Lung (tissue), 12 donors: Measurements from ENCODE around the gene ASCC1. TPM values are rescaled to one million over a fixed set of nuclear protein-coding genes. Genes with fewer than 3 reads are reported as not detected.
"Not testable (repeated sequence)": the region's sequence is repeated elsewhere in the genome, so short reads cannot be mapped to it uniquely, and the experiment has no call there.

Source experiments
- ATAC-seq: fragments of 200-7000 bp; cut with Tn5 transposase; one replicate; pipeline ENCODE4 v1.9.1; 2020; ENCODE audit warnings: moderate number of reproducible peaks; ENCODE audit not compliant: insufficient read depth, low FRiP score
- DNase-seq, 3 donors: peaks; one replicate each; pipeline ENCODE4 v3.0.0-alpha.2; 2013 to 2017
- H3K27ac ChIP-seq, 2 donors: one replicate each; pipeline ENCODE4 v1.5.1; 2013; ENCODE audit warnings: mild to moderate bottlenecking in 2 of 2, moderate library complexity in 2 of 2, control low read depth in 1 of 2, inconsistent platforms in 1 of 2, low read depth in 1 of 2, low read length in 1 of 2
- H3K27me3 ChIP-seq, 3 donors: one replicate each; pipeline ENCODE4 v1.5.1; 2013; ENCODE audit warnings: low read length in 2 of 3; ENCODE audit not compliant: control insufficient read depth in 3 of 3, insufficient read depth in 3 of 3
- H3K36me3 ChIP-seq, 4 donors: one replicate each; pipeline ENCODE4 v1.5.1; 2013; ENCODE audit warnings: low read length in 4 of 4, mild to moderate bottlenecking in 1 of 4, moderate library complexity in 1 of 4; ENCODE audit not compliant: control insufficient read depth in 4 of 4, insufficient read depth in 4 of 4
- H3K4me1 ChIP-seq, 5 donors: one replicate each; pipeline ENCODE4 v1.5.1; 2013; ENCODE audit warnings: low read length in 5 of 5, mild to moderate bottlenecking in 2 of 5, moderate library complexity in 1 of 5; ENCODE audit not compliant: control insufficient read depth in 5 of 5, insufficient read depth in 5 of 5
- H3K4me3 ChIP-seq: one replicate; pipeline ENCODE4 v1.5.1; 2013; ENCODE audit warnings: mild to moderate bottlenecking, control low read depth, moderate library complexity
- H3K9ac ChIP-seq, 2 donors: one replicate each; pipeline ENCODE4 v1.5.1; 2013; ENCODE audit warnings: low read length in 2 of 2, control low read depth in 1 of 2; ENCODE audit not compliant: insufficient read depth in 1 of 2
- H3K9me3 ChIP-seq, 4 donors: one replicate each; pipeline ENCODE4 v1.5.1; 2013; ENCODE audit warnings: low read length in 3 of 4, mild to moderate bottlenecking in 1 of 4, moderate library complexity in 1 of 4; ENCODE audit not compliant: control insufficient read depth in 4 of 4, insufficient read depth in 3 of 4
- CTCF ChIP-seq: IDR thresholded peaks from 2 replicates; pipeline ENCODE4 v1.5.1; 2012; ENCODE audit warnings: mild to moderate bottlenecking; ENCODE audit errors: control extremely low read depth, extremely low read depth
- WGBS, 2 donors: extraction: QIAGEN DNeasy Blood & Tissue Kit; methylation state at CpG; one replicate each; pipeline ENCODE4 v1.1.7; 2013; 5-methylcytosine and 5-hydroxymethylcytosine counted together
- polyA plus RNA-seq, 2 donors: library from polyadenylated mRNA; stranded (reverse); fragments of 200-250 nt; gene quantifications; one replicate each; pipeline ENCODE4 v1.2.1, GENCODE V29; 2013
- total RNA-seq, 2 donors: library from RNA; depleted of rRNA in 1 of 2; stranded (reverse); fragments of >200 nt in 1 of 2; gene quantifications; one replicate each; pipeline ENCODE4 v1.2.1, GENCODE V29; 2014 to 2021
- donor health status: control.
- donor health status: control.
- donor health status: Bipolar disorder and iron deficiency.
- donor health status: healthy.
- donor health status: DM: yes; HTN: yes; CAD: no.

The ASCC1 gene
- total and polyA plus RNA-seq, 4 donors, result 9.0 to 29.9 (median 24.2) TPM

GRCh38 chr10:72140850-72141249 is 75.2 kb downstream of the ASCC1 start:
- 90 to 96% methylated on average over 2 of the region's 2 CpGs for WGBS, 2 donors
- no peak for TF ChIP-seq CTCF
- Histone ChIP-seq H3K9me3 (no peaks in the 10 kb centered on the region), H3K27me3 (no peaks in the 10 kb centered on the region), H3K36me3 (peaks cover 0 to 5% (median 4%) of the 10 kb centered on the region in 4 donors), H3K4me1 (peaks cover 0 to 12% (median 0%) of the 10 kb centered on the region in 5 donors), H3K27ac (no peak overlapping the region), H3K9ac (no peak overlapping the region), H3K4me3 (no peak overlapping the region)
- ATAC-seq, result no peak
- no peak for DNase-seq

- ATAC-seq, result no peak
- no peak for DNase-seq
- Histone ChIP-seq H3K4me3 (no peak overlapping the region), H3K9me3 (no peaks in the 10 kb centered on the region), H3K27ac (no peak overlapping the region), H3K4me1 (peaks cover 0 to 12% (median 0%) of the 10 kb centered on the region in 5 donors), H3K27me3 (no peaks in the 10 kb centered on the region), H3K36me3 (peaks cover 0 to 5% (median 4%) of the 10 kb centered on the region in 4 donors), H3K9ac (no peak overlapping the region)
- no peak for TF ChIP-seq CTCF
Measured at GRCh38 chr10:72140174-72140573, 75.9 kb downstream of the ASCC1 start.

- no peak overlapping the region for H3K27ac ChIP-seq
- no peak for DNase-seq
- no peaks in the 10 kb centered on the region for H3K9me3 ChIP-seq
- TF ChIP-seq CTCF, result no peak
- no peak overlapping the region for H3K9ac ChIP-seq
- H3K4me1 ChIP-seq, result peaks cover 0 to 18% (median 0%) of the 10 kb centered on the region in 5 donors
- no peak for ATAC-seq
- H3K36me3 ChIP-seq, result peaks cover 2 to 5% (median 4%) of the 10 kb centered on the region in 4 donors
- H3K27me3 ChIP-seq, result no peaks in the 10 kb centered on the region
- no peak overlapping the region for H3K4me3 ChIP-seq
- WGBS, 2 donors, result 95 to 97% methylated on average over 7 of the region's 7 CpGs
Measured at GRCh38 chr10:72137583-72137982, 78.5 kb downstream of the ASCC1 start.

- H3K9me3 ChIP-seq, H3K9ac ChIP-seq, H3K27ac ChIP-seq, H3K27me3 ChIP-seq, ATAC-seq, DNase-seq, H3K4me3 ChIP-seq, H3K36me3 ChIP-seq: not testable (repeated sequence)
- WGBS, 2 donors, result 97% methylated on average over 10 of the region's 10 CpGs
- H3K4me1 ChIP-seq, result peaks cover 0 to 18% (median 2%) of the 10 kb centered on the region in 5 donors
Measured at GRCh38 chr10:72136225-72136624, 79.9 kb downstream of the ASCC1 start.
